HG02678 (cell line): ENCODE results near the gene ANXA10.
"Not testable (repeated sequence)": the region's sequence is repeated elsewhere in the genome, so short reads cannot be mapped to it uniquely, and the experiment has no call there.

Experiments used
- ATAC-seq: cut with Tn5 transposase; IDR thresholded peaks from one replicate; pipeline ENCODE4 v1.9.1; 2021; ENCODE audit warnings: mild to moderate bottlenecking, moderate library complexity; ENCODE audit not compliant: unreplicated experiment

Gene ANXA10

GRCh38 chr4:168092176-168092712 is at the start of gene ANXA10:
TSS of gene ANXA10 (plus strand) at chr4:168092537. CDS start at chr4:168092701, 164 bp downstream.
- no peak for ATAC-seq

- no peak for ATAC-seq
Observed at GRCh38 chr4:168045354-168045753, 47.0 kb upstream of the ANXA10 start.

- ATAC-seq, result no peak
Observed at GRCh38 chr4:168050002-168050401, 42.3 kb upstream of the ANXA10 start.

GRCh38 chr4:168051526-168051925 is 40.8 kb upstream of the ANXA10 start:
- ATAC-seq, result no peak

- ATAC-seq, result peak; percentile 97
Observed at GRCh38 chr4:168057412-168057811, 34.9 kb upstream of the ANXA10 start.

- ATAC-seq, result no peak
Observed at GRCh38 chr4:168059251-168059650, 33.1 kb upstream of the ANXA10 start.

- ATAC-seq, result no peak
Observed at GRCh38 chr4:168063031-168063430, 29.3 kb upstream of the ANXA10 start.

- ATAC-seq, result no peak
Observed at GRCh38 chr4:168070903-168071302, 21.4 kb upstream of the ANXA10 start.

GRCh38 chr4:168071304-168071703 is 21.0 kb upstream of the ANXA10 start:
- no peak for ATAC-seq

- ATAC-seq, result no peak
Observed at GRCh38 chr4:168074861-168075260, 17.5 kb upstream of the ANXA10 start.

- ATAC-seq, result peak; percentile 89
Observed at GRCh38 chr4:168076989-168077725, 15.2 kb upstream of the ANXA10 start.

GRCh38 chr4:168077726-168078239 is 14.6 kb upstream of the ANXA10 start:
- ATAC-seq, result no peak

GRCh38 chr4:168082379-168082778 is 10.0 kb upstream of the ANXA10 start:
- no peak for ATAC-seq

GRCh38 chr4:168095776-168096406 is 3.6 kb downstream of the ANXA10 start:
- ATAC-seq, result no peak

GRCh38 chr4:168096407-168096784 is 4.1 kb downstream of the ANXA10 start:
- ATAC-seq, result no peak

- no peak for ATAC-seq
Observed at GRCh38 chr4:168097161-168097560, 4.8 kb downstream of the ANXA10 start.

GRCh38 chr4:168098248-168098717 is 5.9 kb downstream of the ANXA10 start:
- ATAC-seq, result no peak

GRCh38 chr4:168099195-168099594 is 6.9 kb downstream of the ANXA10 start:
- no peak for ATAC-seq

GRCh38 chr4:168101026-168101425 is 8.7 kb downstream of the ANXA10 start:
- ATAC-seq, result no peak

GRCh38 chr4:168102403-168102802 is 10.1 kb downstream of the ANXA10 start:
- ATAC-seq, result no peak

- ATAC-seq, result no peak
Observed at GRCh38 chr4:168109527-168109926, 17.2 kb downstream of the ANXA10 start.

- ATAC-seq, result not testable (repeated sequence)
Observed at GRCh38 chr4:168113059-168113458, 20.7 kb downstream of the ANXA10 start.
